Esophagus squamous epithelium (tissue), 4 donors: ENCODE measurements around the gene ZDHHC14.

ENCODE experiments used
- POLR2A ChIP-seq, 4 donors: fragments of 450-650 bp; IDR thresholded peaks; one replicate each; pipeline ENCODE4 v1.6.1; 2017; ENCODE audit warnings: antibody characterized with exemption in 4 of 4, mild to moderate bottlenecking in 4 of 4, moderate library complexity in 3 of 4
- TF ChIP-seq, protein P1 (sequence below), 6 experiments: fragments of 450-650 bp in 4 of 6; fragments of 200-600 bp in 2 of 6; sonication (generic) in 2 of 6; IDR thresholded peaks; one replicate each; pipeline ENCODE4 v1.5.1; 2016 to 2019; ENCODE audit warnings: antibody characterized with exemption in 6 of 6, mild to moderate bottlenecking in 4 of 6, moderate library complexity in 4 of 6

GRCh38 chr6:157492741-157493140, 111.8 kb downstream of the ZDHHC14 start:
- TF ChIP-seq, protein P1, sequence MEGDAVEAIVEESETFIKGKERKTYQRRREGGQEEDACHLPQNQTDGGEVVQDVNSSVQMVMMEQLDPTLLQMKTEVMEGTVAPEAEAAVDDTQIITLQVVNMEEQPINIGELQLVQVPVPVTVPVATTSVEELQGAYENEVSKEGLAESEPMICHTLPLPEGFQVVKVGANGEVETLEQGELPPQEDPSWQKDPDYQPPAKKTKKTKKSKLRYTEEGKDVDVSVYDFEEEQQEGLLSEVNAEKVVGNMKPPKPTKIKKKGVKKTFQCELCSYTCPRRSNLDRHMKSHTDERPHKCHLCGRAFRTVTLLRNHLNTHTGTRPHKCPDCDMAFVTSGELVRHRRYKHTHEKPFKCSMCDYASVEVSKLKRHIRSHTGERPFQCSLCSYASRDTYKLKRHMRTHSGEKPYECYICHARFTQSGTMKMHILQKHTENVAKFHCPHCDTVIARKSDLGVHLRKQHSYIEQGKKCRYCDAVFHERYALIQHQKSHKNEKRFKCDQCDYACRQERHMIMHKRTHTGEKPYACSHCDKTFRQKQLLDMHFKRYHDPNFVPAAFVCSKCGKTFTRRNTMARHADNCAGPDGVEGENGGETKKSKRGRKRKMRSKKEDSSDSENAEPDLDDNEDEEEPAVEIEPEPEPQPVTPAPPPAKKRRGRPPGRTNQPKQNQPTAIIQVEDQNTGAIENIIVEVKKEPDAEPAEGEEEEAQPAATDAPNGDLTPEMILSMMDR (IDR thresholded peaks at IDR 0.05): no peak
- TF ChIP-seq POLR2A (IDR thresholded peaks at IDR 0.05): no peak
